Sigmoid colon (tissue), 3 donors: ENCODE measurements around the gene EFCAB9.

Experiments
- POLR2A ChIP-seq, 2 donors: fragments of 450-650 bp; IDR thresholded peaks; one replicate each; pipeline ENCODE4 v1.6.1; 2016; ENCODE audit warnings: antibody characterized with exemption in 2 of 2, mild to moderate bottlenecking in 2 of 2, moderate library complexity in 2 of 2
- TF ChIP-seq, protein P1 (sequence below), 4 experiments: fragments of 450-650 bp in 3 of 4; fragments of 200-600 bp in 1 of 4; IDR thresholded peaks; one replicate each; pipeline ENCODE4 v1.5.1; 2016 to 2019; ENCODE audit warnings: antibody characterized with exemption in 4 of 4, mild to moderate bottlenecking in 3 of 4, moderate library complexity in 2 of 4

DNA sequence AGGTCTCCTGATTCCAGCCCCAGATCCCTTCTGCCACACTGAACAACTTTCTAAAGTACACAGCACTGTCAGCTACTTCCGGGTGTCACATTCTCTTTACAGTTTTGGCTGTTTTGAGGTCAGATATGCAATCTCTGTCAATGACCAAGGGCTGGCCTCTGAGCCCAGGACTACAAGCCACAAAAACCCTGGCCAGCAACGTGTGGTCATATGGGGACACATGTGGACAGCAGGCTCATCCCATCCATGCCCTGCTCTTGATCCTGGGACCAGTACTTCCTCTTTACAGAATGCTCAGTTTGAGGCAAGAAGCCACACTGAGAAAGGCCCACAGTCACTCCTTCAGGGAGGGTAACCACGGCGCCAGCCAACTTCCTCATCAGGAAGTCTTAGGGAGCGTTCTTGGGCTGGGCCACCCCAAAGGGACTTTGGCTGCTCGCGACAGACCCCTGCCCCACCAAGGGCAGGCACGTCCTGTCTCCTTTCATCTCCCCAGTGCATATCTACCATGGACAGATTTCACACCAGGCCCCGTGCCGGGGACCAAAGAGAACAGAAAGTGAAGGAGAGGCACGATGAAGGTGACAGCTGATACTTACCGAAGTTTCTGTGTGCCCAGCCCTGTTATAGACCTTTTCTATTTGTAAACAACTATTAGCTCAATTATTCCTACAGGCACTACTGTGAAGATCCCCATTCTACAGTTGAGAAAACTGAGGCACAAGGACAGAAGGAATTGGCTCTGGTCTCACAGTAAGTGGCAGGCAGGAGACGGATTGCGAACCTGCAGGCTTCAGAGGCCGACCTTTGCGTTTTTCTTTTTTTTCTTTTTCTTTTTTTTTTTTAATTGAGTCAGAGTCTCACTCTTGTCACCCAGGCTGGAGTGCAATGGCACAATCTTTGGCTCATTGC lies 43.2 kb upstream of the EFCAB9 start:
- TF ChIP-seq, protein P1, sequence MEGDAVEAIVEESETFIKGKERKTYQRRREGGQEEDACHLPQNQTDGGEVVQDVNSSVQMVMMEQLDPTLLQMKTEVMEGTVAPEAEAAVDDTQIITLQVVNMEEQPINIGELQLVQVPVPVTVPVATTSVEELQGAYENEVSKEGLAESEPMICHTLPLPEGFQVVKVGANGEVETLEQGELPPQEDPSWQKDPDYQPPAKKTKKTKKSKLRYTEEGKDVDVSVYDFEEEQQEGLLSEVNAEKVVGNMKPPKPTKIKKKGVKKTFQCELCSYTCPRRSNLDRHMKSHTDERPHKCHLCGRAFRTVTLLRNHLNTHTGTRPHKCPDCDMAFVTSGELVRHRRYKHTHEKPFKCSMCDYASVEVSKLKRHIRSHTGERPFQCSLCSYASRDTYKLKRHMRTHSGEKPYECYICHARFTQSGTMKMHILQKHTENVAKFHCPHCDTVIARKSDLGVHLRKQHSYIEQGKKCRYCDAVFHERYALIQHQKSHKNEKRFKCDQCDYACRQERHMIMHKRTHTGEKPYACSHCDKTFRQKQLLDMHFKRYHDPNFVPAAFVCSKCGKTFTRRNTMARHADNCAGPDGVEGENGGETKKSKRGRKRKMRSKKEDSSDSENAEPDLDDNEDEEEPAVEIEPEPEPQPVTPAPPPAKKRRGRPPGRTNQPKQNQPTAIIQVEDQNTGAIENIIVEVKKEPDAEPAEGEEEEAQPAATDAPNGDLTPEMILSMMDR (IDR thresholded peaks at IDR 0.05) = no peak
- TF ChIP-seq POLR2A (IDR thresholded peaks at IDR 0.05) = no peak
